ENCODE results near the gene RDH14. TPM values are rescaled to one million over a fixed set of nuclear protein-coding genes. Genes with fewer than 3 reads are reported as not detected.

Gene RDH14
- total RNA-seq, 4 donors from 2014 or later: 34.3 to 58.3 (median 44.4) TPM

GRCh38 chr2:18596993-18597392, 36.5 kb upstream of the RDH14 start:
- 90 to 96% methylated on average over 3 of the region's 3 CpGs for WGBS, 2 donors
- DNase-seq: no peak
- TF ChIP-seq CTCF (IDR thresholded peaks at IDR 0.05) (no peak), POLR2A (IDR thresholded peaks at IDR 0.05) (no peak)
- Histone ChIP-seq H3K4me1 (no peaks in the 10 kb centered on the region), H3K27me3 (no peaks in the 10 kb centered on the region), H3K4me3 (replicated peaks in 1 of 3) (no peak overlapping the region), H3K9me3 (no peaks in the 10 kb centered on the region), H3K27ac (no peak overlapping the region), H3K36me3 (no peaks in the 10 kb centered on the region)
- intact Hi-C loops (cut with DNase I): no loop called here

GRCh38 chr2:18593496-18593895, 33.0 kb upstream of the RDH14 start:
- Histone ChIP-seq H3K36me3 (no peaks in the 10 kb centered on the region), H3K9me3 (no peaks in the 10 kb centered on the region), H3K4me3 (replicated peaks in 1 of 3) (no peak overlapping the region), H3K27me3 (no peaks in the 10 kb centered on the region), H3K4me1 (no peaks in the 10 kb centered on the region), H3K27ac (no peak overlapping the region)
- intact Hi-C loops (cut with DNase I): no loop called here
- no peak for TF ChIP-seq POLR2A (IDR thresholded peaks at IDR 0.05)
- no peak for TF ChIP-seq CTCF (IDR thresholded peaks at IDR 0.05)
- no peak for DNase-seq
- 96% methylated on average over 1 of the region's 1 CpG for WGBS, 2 donors

GRCh38 chr2:18592372-18592771, 31.9 kb upstream of the RDH14 start:
- intact Hi-C loops (cut with DNase I): no loop called here
- Histone ChIP-seq H3K4me1 (no peaks in the 10 kb centered on the region), H3K27me3 (no peaks in the 10 kb centered on the region), H3K9me3 (no peaks in the 10 kb centered on the region), H3K4me3 (replicated peaks in 1 of 3) (no peak overlapping the region), H3K36me3 (no peaks in the 10 kb centered on the region), H3K27ac (no peak overlapping the region)
- TF ChIP-seq CTCF (IDR thresholded peaks at IDR 0.05) (no peak), POLR2A (IDR thresholded peaks at IDR 0.05) (no peak)
- 82 to 83% methylated on average over 2 of the region's 2 CpGs for WGBS, 2 donors
- DNase-seq: no peak

- Histone ChIP-seq H3K4me1 (no peaks in the 10 kb centered on the region), H3K36me3 (no peaks in the 10 kb centered on the region), H3K27ac (no peak within 1 kb of the TSS), H3K9me3 (no peaks in the 10 kb centered on the region), H3K27me3 (no peaks in the 10 kb centered on the region), H3K4me3 (replicated peaks in 1 of 3) (no peak within 1 kb of the TSS)
- TF ChIP-seq POLR2A (IDR thresholded peaks at IDR 0.05): no peak
- TF ChIP-seq CTCF (IDR thresholded peaks at IDR 0.05): no peak
- WGBS, 2 donors: 90 to 94% methylated on average over 1 of the region's 1 CpG
- no peak for DNase-seq
- intact Hi-C loops (cut with DNase I): no loop called here
These were observed 28.9 kb upstream of the RDH14 start, which contains the start of gene NT5C1B for GRCh38 chr2:18589354-18589753. Gene NT5C1B (minus strand): TSS chr2:18589569. CDS start chr2:18589468, 101 bp downstream.

GRCh38 chr2:18588802-18589201, 28.3 kb upstream of the RDH14 start:
- TF ChIP-seq CTCF (IDR thresholded peaks at IDR 0.05): no peak
- no peak for TF ChIP-seq POLR2A (IDR thresholded peaks at IDR 0.05)
- Histone ChIP-seq H3K27ac (no peak overlapping the region), H3K4me3 (replicated peaks in 1 of 3) (no peak overlapping the region), H3K4me1 (no peaks in the 10 kb centered on the region), H3K36me3 (no peaks in the 10 kb centered on the region), H3K9me3 (no peaks in the 10 kb centered on the region), H3K27me3 (no peaks in the 10 kb centered on the region)
- WGBS, 2 donors: 83 to 91% methylated on average over 1 of the region's 1 CpG
- DNase-seq: no peak
- intact Hi-C loops (cut with DNase I): no loop called here
